H9 (cell line): Measurements from ENCODE around the gene NDUFAF2. TPM values are rescaled to one million over a fixed set of nuclear protein-coding genes. Genes with fewer than 3 reads are reported as not detected.
"Not testable (repeated sequence)": the region's sequence is repeated elsewhere in the genome, so short reads cannot be mapped to it uniquely, and the experiment has no call there.

Experiments used
- DNase-seq: peaks from one replicate; pipeline ENCODE4 v3.0.0-alpha.2; 2017
- H2AFZ ChIP-seq: one replicate; pipeline ENCODE4 v1.6.1; 2013; ENCODE audit warnings: mild to moderate bottlenecking, low read length, control low read depth, moderate library complexity
- H2AK5ac ChIP-seq: 2 replicates; pipeline ENCODE4 v1.6.1; 2013; ENCODE audit warnings: low read length, control low read depth, mixed read lengths; ENCODE audit not compliant: insufficient read length
- H2BK120ac ChIP-seq: one replicate; pipeline ENCODE4 v1.6.1; 2013; ENCODE audit warnings: low read depth, mild to moderate bottlenecking, low read length, control low read depth, inconsistent platforms; ENCODE audit not compliant: poor library complexity, severe bottlenecking
- H2BK12ac ChIP-seq: 2 replicates; pipeline ENCODE4 v1.6.1; 2013; ENCODE audit warnings: low read length, control low read depth, mixed read lengths, low read depth; ENCODE audit not compliant: insufficient read length
- H2BK15ac ChIP-seq: 2 replicates; pipeline ENCODE4 v1.6.1; 2013; ENCODE audit warnings: low read depth, low read length, control low read depth
- H2BK20ac ChIP-seq: one replicate; pipeline ENCODE4 v1.6.1; 2013; ENCODE audit warnings: low read depth, mild to moderate bottlenecking, low read length, control low read depth, inconsistent platforms; ENCODE audit not compliant: poor library complexity, severe bottlenecking
- H2BK5ac ChIP-seq: 2 replicates; pipeline ENCODE4 v1.6.1; 2013; ENCODE audit warnings: low read length, control low read depth, mixed read lengths; ENCODE audit not compliant: insufficient read length
- H3K14ac ChIP-seq: 2 replicates; pipeline ENCODE4 v1.6.1; 2013; ENCODE audit warnings: low read length, control low read depth; ENCODE audit not compliant: insufficient read depth
- H3K18ac ChIP-seq: 2 replicates; pipeline ENCODE4 v1.6.1; 2013; ENCODE audit warnings: low read depth, mild to moderate bottlenecking, mixed read lengths, low read length, control low read depth; ENCODE audit not compliant: insufficient read length
- H3K23ac ChIP-seq: 2 replicates; pipeline ENCODE4 v1.6.1; 2013; ENCODE audit warnings: low read length, control low read depth, mixed read lengths, low read depth; ENCODE audit not compliant: insufficient read length
- H3K23me2 ChIP-seq: 2 replicates; pipeline ENCODE4 v1.6.1; 2013; ENCODE audit warnings: low read depth, mild to moderate bottlenecking, mixed read lengths, low read length, control low read depth; ENCODE audit not compliant: insufficient read length, poor library complexity, severe bottlenecking
- H3K27ac ChIP-seq: 2 replicates; pipeline ENCODE4 v1.5.1; 2013; ENCODE audit warnings: low read length, control low read depth, mixed read lengths, low read depth; ENCODE audit not compliant: insufficient read length
- H3K27me3 ChIP-seq: 2 replicates; pipeline ENCODE4 v1.6.1; 2013; ENCODE audit warnings: low read length, control low read depth, inconsistent platforms; ENCODE audit not compliant: insufficient read depth
- H3K4ac ChIP-seq: 2 replicates; pipeline ENCODE4 v1.6.1; 2013; ENCODE audit warnings: low read depth, mild to moderate bottlenecking, control low read depth, inconsistent platforms, low read length, moderate library complexity
- H3K4me1 ChIP-seq: 2 replicates; pipeline ENCODE4 v1.6.1; 2013; ENCODE audit warnings: low read length, control low read depth, inconsistent platforms; ENCODE audit not compliant: insufficient read depth
- H3K4me2 ChIP-seq: 2 replicates; pipeline ENCODE4 v1.6.1; 2013; ENCODE audit warnings: low read length, control low read depth, mixed read lengths; ENCODE audit not compliant: insufficient read length, insufficient read depth
- H3K56ac ChIP-seq: 2 replicates; pipeline ENCODE4 v1.6.1; 2013; ENCODE audit warnings: low read depth, mild to moderate bottlenecking, mixed read lengths, low read length, control low read depth; ENCODE audit not compliant: insufficient read length
- H3K79me1 ChIP-seq: 2 replicates; pipeline ENCODE4 v1.6.1; 2013; ENCODE audit warnings: low read depth, mild to moderate bottlenecking, moderate library complexity, low read length, control low read depth, inconsistent platforms; ENCODE audit not compliant: insufficient read depth, poor library complexity, severe bottlenecking
- H3K79me2 ChIP-seq: 2 replicates; pipeline ENCODE4 v1.6.1; 2013; ENCODE audit warnings: low read length, control low read depth, inconsistent platforms; ENCODE audit not compliant: insufficient read depth
- H3K9ac ChIP-seq: 2 replicates; pipeline ENCODE4 v1.6.1; 2013; ENCODE audit warnings: low read length, control low read depth, mixed read lengths; ENCODE audit not compliant: insufficient read length; ENCODE audit errors: extremely low read depth
- H3K9me3 ChIP-seq: one replicate; pipeline ENCODE4 v1.6.1; 2013; ENCODE audit warnings: low read depth, low read length, inconsistent platforms; ENCODE audit not compliant: control insufficient read depth
- H3T11ph ChIP-seq: one replicate; pipeline ENCODE4 v1.6.1; 2013; ENCODE audit warnings: mild to moderate bottlenecking, low read length, control low read depth, inconsistent platforms
- H4K20me1 ChIP-seq: one replicate; pipeline ENCODE4 v1.6.1; 2013; ENCODE audit not compliant: control insufficient read depth, insufficient read length, insufficient read depth
- H4K5ac ChIP-seq: 2 replicates; pipeline ENCODE4 v1.6.1; 2013; ENCODE audit warnings: low read depth, mild to moderate bottlenecking, mixed read lengths, low read length, control low read depth; ENCODE audit not compliant: insufficient read length
- H4K8ac ChIP-seq: replicated peaks from 2 replicates; pipeline ENCODE4 v1.6.1; 2013; ENCODE audit warnings: low read length, control low read depth, mixed read lengths, low read depth; ENCODE audit not compliant: insufficient read length
- H4K91ac ChIP-seq: 2 replicates; pipeline ENCODE4 v1.6.1; 2013; ENCODE audit warnings: low read depth, mild to moderate bottlenecking, moderate library complexity, mixed read lengths, low read length, control low read depth; ENCODE audit not compliant: insufficient read length
- H3K27ac Mint-ChIP-seq, 3 experiments: 2 replicates in 2 of 3; 3 replicates in 1 of 3; pipeline ENCODE4 v1.8.0; 2020 to 2021; ENCODE audit warnings: mixed read lengths in 3 of 3, mild to moderate bottlenecking in 1 of 3, moderate library complexity in 1 of 3
- H3K27me3 Mint-ChIP-seq: 2 replicates; pipeline ENCODE4 v1.8.0; 2021; ENCODE audit warnings: low read depth, mild to moderate bottlenecking, moderate library complexity, mixed read lengths
- H3K36me3 Mint-ChIP-seq, 3 experiments: 2 replicates in 2 of 3; 3 replicates in 1 of 3; pipeline ENCODE4 v1.8.0; 2020 to 2021; ENCODE audit warnings: low read depth in 3 of 3, mixed read lengths in 3 of 3; ENCODE audit not compliant: insufficient read depth in 1 of 3
- H3K4me1 Mint-ChIP-seq, 2 experiments: 2 replicates each; pipeline ENCODE4 v1.8.0; 2020; ENCODE audit warnings: mixed read lengths in 2 of 2
- H3K4me3 Mint-ChIP-seq, 2 experiments: 2 replicates in 1 of 2; 3 replicates in 1 of 2; pipeline ENCODE4 v1.8.0; 2020 to 2021; ENCODE audit warnings: mild to moderate bottlenecking in 2 of 2, mixed read lengths in 2 of 2, moderate library complexity in 1 of 2
- H3K9me3 Mint-ChIP-seq, 2 experiments: 2 replicates in 1 of 2; 3 replicates in 1 of 2; pipeline ENCODE4 v1.8.0; 2020; ENCODE audit warnings: mild to moderate bottlenecking in 2 of 2, mixed read lengths in 2 of 2, moderate library complexity in 1 of 2
- WGBS: extraction: QIAGEN DNeasy Blood & Tissue Kit; methylation state at CpG from one replicate; pipeline ENCODE4 v1.1.7; 2013; ENCODE audit warnings: missing lambda C conversion rate, low lambda C conversion rate, mixed read lengths; ENCODE audit not compliant: insufficient read length; ENCODE audit errors: extremely low coverage; 5-methylcytosine and 5-hydroxymethylcytosine counted together
- total RNA-seq: library from RNA; stranded (reverse); gene quantifications from 2 replicates; pipeline ENCODE4 v1.2.1, GENCODE V29; 2021
- TF ChIP-seq, protein P1 (sequence below): fragments of 200-600 bp; sonication (generic); conservative IDR thresholded peaks from 3 replicates; pipeline ENCODE4 v1.8.0; 2021; ENCODE audit warnings: antibody characterized with exemption, mild to moderate bottlenecking

The NDUFAF2 gene
- total RNA-seq, 1 experiment from 2014 or later, result 31.4 TPM

DNA sequence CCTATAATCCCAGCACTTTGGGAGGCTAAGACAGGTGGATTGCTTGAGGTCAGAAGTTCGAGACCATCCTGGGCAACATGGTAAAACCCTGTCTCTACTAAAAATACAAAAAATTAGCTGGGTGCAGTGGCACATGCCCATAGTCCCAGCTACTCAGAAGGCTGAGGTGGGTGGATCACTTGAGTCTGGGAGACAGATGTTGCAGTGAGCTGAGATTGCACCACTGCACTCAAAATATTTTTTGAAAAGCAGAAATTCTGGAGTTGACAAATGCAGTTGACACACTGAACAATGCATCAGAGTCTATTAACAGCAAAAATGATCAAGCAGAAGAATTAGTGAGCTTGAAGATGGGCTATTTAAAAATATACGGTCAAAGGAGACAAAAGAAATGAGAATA is 35.5 kb downstream of the NDUFAF2 start:
- no CpG with 5 or more reads among the region's 2 CpGs for WGBS

DNA sequence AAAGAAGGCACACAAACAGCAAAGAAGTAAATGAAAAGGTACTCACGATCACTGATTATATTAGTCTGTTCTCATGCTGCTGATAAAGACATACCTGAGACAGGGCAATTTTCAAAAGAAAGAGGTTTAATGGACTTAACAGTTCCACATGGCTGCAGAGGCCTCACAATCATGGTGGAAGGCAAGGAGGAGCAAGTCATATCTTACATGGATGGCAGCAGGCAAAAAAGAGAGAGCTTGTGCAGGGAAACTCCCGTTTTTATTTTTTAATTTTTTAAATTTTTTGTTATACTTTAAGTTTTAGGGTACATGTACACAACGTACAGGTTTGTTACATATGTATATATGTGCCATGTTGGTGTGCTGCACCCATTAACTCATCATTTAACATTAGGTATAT is 37.1 kb downstream of the NDUFAF2 start:
- not testable (repeated sequence) for H3K9ac ChIP-seq, H3K4me3 Mint-ChIP-seq, H4K20me1 ChIP-seq, DNase-seq, H3T11ph ChIP-seq, H2BK120ac ChIP-seq, H3K9me3 ChIP-seq, H2BK5ac ChIP-seq, H4K91ac ChIP-seq, H3K4me2 ChIP-seq, H3K27ac Mint-ChIP-seq, H3K18ac ChIP-seq, H3K79me2 ChIP-seq, H2BK20ac ChIP-seq, H3K14ac ChIP-seq, H3K4me1 Mint-ChIP-seq, H4K8ac ChIP-seq, H3K79me1 ChIP-seq, H2BK12ac ChIP-seq, H3K27me3 ChIP-seq, H3K27me3 Mint-ChIP-seq, H3K27ac ChIP-seq, H2AFZ ChIP-seq, H3K4ac ChIP-seq, H2BK15ac ChIP-seq, H3K4me1 ChIP-seq, H3K56ac ChIP-seq, H3K23ac ChIP-seq, H2AK5ac ChIP-seq, H4K5ac ChIP-seq, H3K23me2 ChIP-seq
- peaks cover 4 to 36% (median 18%) of the 10 kb centered on the region in 3 experiments; a peak in 6 of 7 replicates for H3K36me3 Mint-ChIP-seq
- WGBS, result no CpG with 5 or more reads among the region's 3 CpGs
- H3K9me3 Mint-ChIP-seq, result peaks cover 26 to 46% of the 10 kb centered on the region in 2 experiments

More for the DNA sequence above, 35.5 kb downstream of the NDUFAF2 start:
- Histone ChIP-seq H3K56ac (no peak overlapping the region), H3K79me2 (no peaks in the 10 kb centered on the region), H4K20me1 (no peaks in the 10 kb centered on the region), H3K23ac (no peak overlapping the region), H3K18ac (no peak overlapping the region), H3K4me1 (no peaks in the 10 kb centered on the region), H2BK12ac (no peak overlapping the region), H3K27ac (no peak overlapping the region), H3K4ac (no peak overlapping the region), H3K4me2 (no peak overlapping the region), H2BK20ac (no peak overlapping the region), H4K91ac (no peak overlapping the region), H3T11ph (no peak overlapping the region), H3K27me3 (no peaks in the 10 kb centered on the region), H3K14ac (no peak overlapping the region), H4K5ac (no peak overlapping the region), H3K23me2 (peaks cover 2% of the 10 kb centered on the region), H2AK5ac (no peak overlapping the region), H2AFZ (no peak overlapping the region), H2BK120ac (no peak overlapping the region), H3K9me3 (no peaks in the 10 kb centered on the region), H3K79me1 (peaks cover 6% of the 10 kb centered on the region), H4K8ac (no peak overlapping the region), H3K9ac (no peak overlapping the region), H2BK5ac (no peak overlapping the region), H2BK15ac (no peak overlapping the region)
- peaks cover 4 to 22% (median 18%) of the 10 kb centered on the region in 3 experiments; a peak in 6 of 7 replicates for H3K36me3 Mint-ChIP-seq
- H3K4me3 Mint-ChIP-seq, result no peak overlapping the region
- peaks cover 18 to 35% of the 10 kb centered on the region in 2 experiments for H3K9me3 Mint-ChIP-seq
- TF ChIP-seq, protein P1, sequence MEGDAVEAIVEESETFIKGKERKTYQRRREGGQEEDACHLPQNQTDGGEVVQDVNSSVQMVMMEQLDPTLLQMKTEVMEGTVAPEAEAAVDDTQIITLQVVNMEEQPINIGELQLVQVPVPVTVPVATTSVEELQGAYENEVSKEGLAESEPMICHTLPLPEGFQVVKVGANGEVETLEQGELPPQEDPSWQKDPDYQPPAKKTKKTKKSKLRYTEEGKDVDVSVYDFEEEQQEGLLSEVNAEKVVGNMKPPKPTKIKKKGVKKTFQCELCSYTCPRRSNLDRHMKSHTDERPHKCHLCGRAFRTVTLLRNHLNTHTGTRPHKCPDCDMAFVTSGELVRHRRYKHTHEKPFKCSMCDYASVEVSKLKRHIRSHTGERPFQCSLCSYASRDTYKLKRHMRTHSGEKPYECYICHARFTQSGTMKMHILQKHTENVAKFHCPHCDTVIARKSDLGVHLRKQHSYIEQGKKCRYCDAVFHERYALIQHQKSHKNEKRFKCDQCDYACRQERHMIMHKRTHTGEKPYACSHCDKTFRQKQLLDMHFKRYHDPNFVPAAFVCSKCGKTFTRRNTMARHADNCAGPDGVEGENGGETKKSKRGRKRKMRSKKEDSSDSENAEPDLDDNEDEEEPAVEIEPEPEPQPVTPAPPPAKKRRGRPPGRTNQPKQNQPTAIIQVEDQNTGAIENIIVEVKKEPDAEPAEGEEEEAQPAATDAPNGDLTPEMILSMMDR, result no peak
- no peak overlapping the region for H3K27ac Mint-ChIP-seq
- H3K27me3 Mint-ChIP-seq, result no peaks in the 10 kb centered on the region
- H3K4me1 Mint-ChIP-seq, result no peaks in the 10 kb centered on the region
- no peak for DNase-seq
